GM12878 (cell line): Measurements from ENCODE around the gene PLA2G6. TPM values are rescaled to one million over a fixed set of nuclear protein-coding genes. Genes with fewer than 3 reads are reported as not detected.

ENCODE experiments used
- ATAC-seq: fragments of 200-7000 bp; cut with Tn5 transposase; 3 replicates; pipeline ENCODE4 v1.9.1; 2020; ENCODE audit warnings: mild to moderate bottlenecking, moderate library complexity
- BruUV-seq: library from RNA; stranded (reverse); fragments of 400-500 nt; replicated peaks from 2 replicates; lab custom pipeline; 2021; lab: Mats Ljungman, UMichigan
- CTCF ChIA-PET: fragments of 300-600 bp; sonication (Branson Sonifier 250); formaldehyde crosslinking; extraction: SDS; loops from one replicate; lab custom pipeline; 2021; ENCODE audit warnings: inconsistent platforms; lab: Yijun Ruan, JAX
- POLR2A ChIA-PET: fragments of 350-600 bp; formaldehyde crosslinking; extraction: SDS; loops from one replicate; lab custom pipeline; 2021; ENCODE audit warnings: inconsistent platforms; lab: Charles Lee
- RAD21 ChIA-PET: fragments of 300-600 bp; sonication (Branson Sonifier 250); formaldehyde crosslinking; loops from one replicate; lab custom pipeline; 2023; ENCODE audit warnings: antibody characterized with exemption; ENCODE audit not compliant: unreplicated experiment; lab: Charles Lee
- SMC1A ChIA-PET: fragments of 300-600 bp; sonication (Branson Sonifier 250); formaldehyde crosslinking; loops from one replicate; lab custom pipeline; 2023; ENCODE audit not compliant: unreplicated experiment, uncharacterized antibody; lab: Charles Lee
- DNase-seq: peaks from one replicate; pipeline ENCODE4 v3.0.0-alpha.2; 2011; ENCODE audit warnings: low read depth, low spot score
- FAIRE-seq: peaks from 3 replicates; lab custom pipeline; 2011; peaks lifted over from hg19 to GRCh38; lab: Jason Lieb, UNC
- H2AFZ ChIP-seq: 2 replicates; pipeline ENCODE4 v1.6.0; 2011; ENCODE audit warnings: low read depth, low read length, control low read depth; ENCODE audit not compliant: control insufficient read depth
- H3K27ac ChIP-seq: 2 replicates; pipeline ENCODE4 v1.5.1; 2011; ENCODE audit warnings: control low read depth; ENCODE audit not compliant: control insufficient read depth, insufficient read depth
- H3K27me3 ChIP-seq, 2 experiments: replicated peaks in 1 of 2; 2 replicates each; pipeline versions ENCODE4 v1.6.0 to v1.6.1; 2011; ENCODE audit warnings: low read length in 1 of 2; ENCODE audit not compliant: control insufficient read depth in 2 of 2, insufficient read depth in 2 of 2
- H3K36me3 ChIP-seq, 2 experiments: 2 replicates each; pipeline ENCODE4 v1.5.1; 2011; ENCODE audit warnings: low read length in 1 of 2; ENCODE audit not compliant: control insufficient read depth in 2 of 2, insufficient read depth in 2 of 2
- H3K4me1 ChIP-seq: 2 replicates; pipeline ENCODE4 v1.6.1; 2011; ENCODE audit warnings: mild to moderate bottlenecking, low read length, moderate library complexity, mixed read lengths; ENCODE audit not compliant: control insufficient read depth, insufficient read depth
- H3K4me2 ChIP-seq: 2 replicates; pipeline ENCODE4 v1.6.0; 2011; ENCODE audit warnings: control low read depth; ENCODE audit not compliant: control insufficient read depth, insufficient read depth
- H3K4me3 ChIP-seq: fragments of 200-600 bp; sonication (generic); 2 replicates; pipeline ENCODE4 v1.5.1; 2016
- H3K79me2 ChIP-seq: 2 replicates; pipeline ENCODE4 v1.6.0; 2011; ENCODE audit warnings: low read length; ENCODE audit not compliant: control insufficient read depth, insufficient read depth
- H3K9ac ChIP-seq: 2 replicates; pipeline ENCODE4 v1.8.0; 2011; ENCODE audit warnings: low read length, control low read depth, mixed read lengths; ENCODE audit not compliant: control insufficient read depth, insufficient read depth
- H3K9me3 ChIP-seq: replicated peaks from 3 replicates; pipeline ENCODE4 v1.5.1; 2011; ENCODE audit warnings: mild to moderate bottlenecking, low read length; ENCODE audit not compliant: control insufficient read depth, insufficient read depth
- H4K20me1 ChIP-seq: 2 replicates; pipeline ENCODE4 v1.6.0; 2011; ENCODE audit not compliant: control insufficient read depth, insufficient read depth
- ETV6 ChIP-seq, 2 experiments: fragments of 450-650 bp in 1 of 2; IDR thresholded peaks in 1 of 2; conservative IDR thresholded peaks in 1 of 2; 2 replicates each; pipeline ENCODE4 v1.6.1; 2014; ENCODE audit warnings: antibody characterized with exemption in 1 of 2, borderline replicate concordance in 1 of 2, low read depth in 1 of 2, mild to moderate bottlenecking in 1 of 2, moderate library complexity in 1 of 2
- FOXM1 ChIP-seq: IDR thresholded peaks from 2 replicates; pipeline ENCODE4 v1.6.1; 2012; ENCODE audit warnings: low read depth, mild to moderate bottlenecking, inconsistent platforms, low read length, moderate library complexity
- GABPA ChIP-seq: IDR thresholded peaks from 2 replicates; pipeline ENCODE4 v1.6.1; 2014; ENCODE audit warnings: antibody characterized with exemption, low read depth, mild to moderate bottlenecking, inconsistent platforms
- NFXL1 ChIP-seq: fragments of 450-650 bp; IDR thresholded peaks from 2 replicates; pipeline ENCODE4 v1.6.1; 2017; ENCODE audit warnings: antibody characterized with exemption, mild to moderate bottlenecking, borderline replicate concordance
- PAX8 ChIP-seq: fragments of 450-650 bp; IDR thresholded peaks from 2 replicates; pipeline ENCODE4 v1.6.1; 2017; ENCODE audit warnings: mild to moderate bottlenecking, moderate library complexity
- PML ChIP-seq: IDR thresholded peaks from 2 replicates; pipeline ENCODE4 v1.6.1; 2012; ENCODE audit warnings: low read length, inconsistent platforms
- POLR2AphosphoS5 ChIP-seq: IDR thresholded peaks from 2 replicates; pipeline ENCODE4 v1.6.1; 2011; ENCODE audit warnings: mild to moderate bottlenecking, low read length, inconsistent platforms
- SUPT20H ChIP-seq: IDR thresholded peaks from 2 replicates; pipeline ENCODE4 v1.6.1; 2011; ENCODE audit warnings: low read depth, mild to moderate bottlenecking, low read length, moderate library complexity, borderline replicate concordance; ENCODE audit not compliant: control insufficient read depth
- WGBS: methylation state at CpG from one replicate; pipeline ENCODE4 v1.1.6; 2016; ENCODE audit warnings: low lambda C conversion rate; ENCODE audit not compliant: insufficient replicate concordance, insufficient coverage; ENCODE audit errors: missing lambda C conversion rate; 5-methylcytosine and 5-hydroxymethylcytosine counted together
- in situ Hi-C: fragments of 300-500 bp; cut with MboI; formaldehyde crosslinking; loops from 9 replicates; pipeline ENCODE4 v1.14.3; 2018; ENCODE audit warnings: mixed read lengths
- intact Hi-C: fragments of 100-400 bp; cut with micrococcal nuclease; formaldehyde crosslinking; loops from one replicate; pipeline ENCODE4 v1.14.2; 2022; ENCODE audit not compliant: unreplicated experiment
- polyA plus RNA-seq, 11 experiments: library from polyadenylated mRNA; depleted of rRNA in 4 of 11; unstranded in 6 of 11; stranded (reverse) in 5 of 11; fragments of >200 nt; fragmentation: Nextera tagmentation in 4 of 11; fragmentation: Illumina TruSeq in 1 of 11; extraction: Ambion mirVana in 4 of 11; extraction: Trizol in 1 of 11; gene quantifications; 1 replicate in 1 of 11; 2 replicates in 10 of 11; pipeline versions ENCODE4 v1.2.1 to v1.2.3, GENCODE V29; 2011 to 2016; ENCODE audit warnings: inconsistent platforms in 2 of 11, missing spikeins in 2 of 11, low read depth in 1 of 11
- total RNA-seq, 4 experiments: library from RNA; depleted of rRNA in 3 of 4; stranded (reverse); fragments of >200 nt in 3 of 4; fragmentation: Illumina TruSeq in 1 of 4; extraction: Trizol in 1 of 4; gene quantifications; 2 replicates each; pipeline versions ENCODE4 v1.2.1 to v1.2.3, GENCODE V29; 2013 to 2021
- TF ChIP-seq, protein P1 (sequence below): IDR thresholded peaks from 2 replicates; pipeline ENCODE4 v1.6.1; 2012; ENCODE audit warnings: mild to moderate bottlenecking, low read depth, low read length

PLA2G6 gene
- total and polyA plus RNA-seq, 10 of the 15 experiments (the other 5 are each of a cell fraction or from before 2014, with no cell fraction given) = 0.15 to 42.2 (median 15.8) TPM

- TF ChIP-seq POLR2AphosphoS5 (no peak), NFXL1 (no peak), ETV6 (conservative IDR thresholded peaks at IDR 0.05 in 1 of 2, IDR thresholded peaks at IDR 0.05 in 1 of 2; ENCODE audit: borderline replicate concordance in 1 of 2, low read depth in 1 of 2) (no peak)
Measured at GRCh38 chr22:38186429-38186828, 4.8 kb upstream of the PLA2G6 start (continued).

DNA sequence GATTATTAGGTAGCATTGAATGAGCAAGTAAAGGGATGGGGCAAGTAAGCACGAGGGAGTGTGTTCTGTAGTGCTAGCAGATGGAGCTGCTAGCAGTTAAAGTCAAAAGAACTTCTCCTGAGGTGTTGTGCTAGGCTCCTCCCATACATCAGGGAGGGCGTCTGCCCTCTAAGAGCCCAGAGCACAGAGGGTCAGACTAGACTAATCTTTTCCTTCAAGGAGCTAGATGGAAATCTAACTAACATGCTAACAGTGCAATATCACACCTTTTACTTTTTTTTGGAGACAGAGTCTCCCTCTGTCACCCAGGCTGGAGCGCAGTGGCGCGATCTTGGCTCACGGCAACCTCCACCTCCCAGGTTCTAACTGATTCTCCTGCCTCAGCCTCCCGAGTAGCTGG is 3.2 kb upstream of the PLA2G6 start:
- SMC1A ChIA-PET = interaction anchor here (1.0 to 1.1 kb wide), 2 partner anchors 13 to 104 kb away, joined by 3 to 4 read pairs; no protein-coding TSS in a partner anchor
- Histone ChIP-seq H3K27ac (no peak overlapping the region), H3K9me3 (no peaks in the 10 kb centered on the region), H3K36me3 (no peaks in the 10 kb centered on the region), H3K4me2 (no peak overlapping the region), H3K79me2 (peaks cover 15% of the 10 kb centered on the region), H3K27me3 (no peaks in the 10 kb centered on the region), H3K4me3 (no peak overlapping the region), H4K20me1 (no peaks in the 10 kb centered on the region), H3K9ac (no peak overlapping the region), H2AFZ (no peak overlapping the region), H3K4me1 (peaks cover 12% of the 10 kb centered on the region)
- CTCF ChIA-PET = no interaction called here
- ATAC-seq (no peak), FAIRE-seq (no peak), DNase-seq (no peak)
- WGBS = 63% methylated on average over 7 of the region's 7 CpGs
- no TSS peak for BruUV-seq
- POLR2A ChIA-PET = interaction anchor here (1.1 to 1.4 kb wide), 2 partner anchors 25 to 231 kb away, joined by 3 to 4 read pairs; partner anchors contain the start of genes C22orf23 and POLR2F
- RAD21 ChIA-PET = no interaction called here
- in situ Hi-C loops (no loop called here), intact Hi-C loops (no loop called here)
- TF ChIP-seq FOXM1 (no peak), PML (no peak), SUPT20H (no peak), GABPA (no peak), PAX8 (no peak)
- TF ChIP-seq, protein P1, sequence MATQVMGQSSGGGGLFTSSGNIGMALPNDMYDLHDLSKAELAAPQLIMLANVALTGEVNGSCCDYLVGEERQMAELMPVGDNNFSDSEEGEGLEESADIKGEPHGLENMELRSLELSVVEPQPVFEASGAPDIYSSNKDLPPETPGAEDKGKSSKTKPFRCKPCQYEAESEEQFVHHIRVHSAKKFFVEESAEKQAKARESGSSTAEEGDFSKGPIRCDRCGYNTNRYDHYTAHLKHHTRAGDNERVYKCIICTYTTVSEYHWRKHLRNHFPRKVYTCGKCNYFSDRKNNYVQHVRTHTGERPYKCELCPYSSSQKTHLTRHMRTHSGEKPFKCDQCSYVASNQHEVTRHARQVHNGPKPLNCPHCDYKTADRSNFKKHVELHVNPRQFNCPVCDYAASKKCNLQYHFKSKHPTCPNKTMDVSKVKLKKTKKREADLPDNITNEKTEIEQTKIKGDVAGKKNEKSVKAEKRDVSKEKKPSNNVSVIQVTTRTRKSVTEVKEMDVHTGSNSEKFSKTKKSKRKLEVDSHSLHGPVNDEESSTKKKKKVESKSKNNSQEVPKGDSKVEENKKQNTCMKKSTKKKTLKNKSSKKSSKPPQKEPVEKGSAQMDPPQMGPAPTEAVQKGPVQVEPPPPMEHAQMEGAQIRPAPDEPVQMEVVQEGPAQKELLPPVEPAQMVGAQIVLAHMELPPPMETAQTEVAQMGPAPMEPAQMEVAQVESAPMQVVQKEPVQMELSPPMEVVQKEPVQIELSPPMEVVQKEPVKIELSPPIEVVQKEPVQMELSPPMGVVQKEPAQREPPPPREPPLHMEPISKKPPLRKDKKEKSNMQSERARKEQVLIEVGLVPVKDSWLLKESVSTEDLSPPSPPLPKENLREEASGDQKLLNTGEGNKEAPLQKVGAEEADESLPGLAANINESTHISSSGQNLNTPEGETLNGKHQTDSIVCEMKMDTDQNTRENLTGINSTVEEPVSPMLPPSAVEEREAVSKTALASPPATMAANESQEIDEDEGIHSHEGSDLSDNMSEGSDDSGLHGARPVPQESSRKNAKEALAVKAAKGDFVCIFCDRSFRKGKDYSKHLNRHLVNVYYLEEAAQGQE = no peak
- TF ChIP-seq, all 136 proteins: peak for 0
